H1 (cell line): ENCODE results near the gene PALM. TPM values are rescaled to one million over a fixed set of nuclear protein-coding genes. Genes with fewer than 3 reads are reported as not detected.
"Not testable (repeated sequence)": the region's sequence is repeated elsewhere in the genome, so short reads cannot be mapped to it uniquely, and the experiment has no call there.

ENCODE experiments used
- CTCF ChIA-PET: fragments of 300-600 bp; sonication (Branson Sonifier 250); formaldehyde crosslinking; loops from one replicate; lab custom pipeline; 2021; ENCODE audit not compliant: partially characterized antibody; lab: Charles Lee
- POLR2A ChIA-PET: fragments of 300-600 bp; sonication (Branson Sonifier 250); formaldehyde crosslinking; loops from one replicate; lab custom pipeline; 2021; ENCODE audit warnings: inconsistent platforms; ENCODE audit not compliant: partially characterized antibody; lab: Charles Lee
- DNase-seq, 2 experiments: peaks; one replicate each; pipeline versions ENCODE4 v3.0.0 to v3.0.0-alpha.2; 2010 to 2022; ENCODE audit warnings: low spot score in 2 of 2, low read depth in 1 of 2, mixed read lengths in 1 of 2
- FAIRE-seq: peaks from 2 replicates; lab custom pipeline; 2011; peaks lifted over from hg19 to GRCh38; lab: Jason Lieb, UNC
- H2AFZ ChIP-seq: 2 replicates; pipeline ENCODE4 v1.8.1; 2012; ENCODE audit warnings: low read length, inconsistent platforms
- H2AK5ac ChIP-seq: 2 replicates; pipeline ENCODE4 v1.6.1; 2013; ENCODE audit warnings: low read depth, low read length
- H2BK120ac ChIP-seq: replicated peaks from 2 replicates; pipeline ENCODE3; 2013; ENCODE audit warnings: low read depth, low read length, inconsistent platforms
- H2BK12ac ChIP-seq: 2 replicates; pipeline ENCODE4 v1.6.1; 2013; ENCODE audit warnings: low read depth, low read length
- H2BK15ac ChIP-seq: 2 replicates; pipeline ENCODE4 v1.6.1; 2013; ENCODE audit warnings: low read length
- H2BK20ac ChIP-seq: 2 replicates; pipeline ENCODE4 v1.6.1; 2013; ENCODE audit warnings: low read length
- H2BK5ac ChIP-seq: 2 replicates; pipeline ENCODE4 v1.6.1; 2013; ENCODE audit warnings: low read depth, low read length
- H3K14ac ChIP-seq: 2 replicates; pipeline ENCODE4 v1.6.1; 2013; ENCODE audit warnings: inconsistent platforms; ENCODE audit not compliant: insufficient read length
- H3K18ac ChIP-seq: 2 replicates; pipeline ENCODE4 v1.6.1; 2013; ENCODE audit warnings: low read length; ENCODE audit errors: extremely low read depth
- H3K23ac ChIP-seq: 2 replicates; pipeline ENCODE4 v1.6.1; 2013; ENCODE audit warnings: inconsistent platforms; ENCODE audit not compliant: insufficient read length
- H3K23me2 ChIP-seq: 2 replicates; pipeline ENCODE4 v1.6.1; 2013; ENCODE audit warnings: low read depth, low read length
- H3K27ac ChIP-seq: 2 replicates; pipeline ENCODE4 v1.6.1; 2011; ENCODE audit warnings: low read depth, low read length, inconsistent platforms
- H3K27me3 ChIP-seq, 4 experiments: replicated peaks in 1 of 4; 1 replicate in 1 of 4; 2 replicates in 3 of 4; pipeline versions ENCODE4 v1.6.1 to v1.8.1; 2011 to 2013; ENCODE audit warnings: low read length in 3 of 4, mild to moderate bottlenecking in 3 of 4, inconsistent platforms in 2 of 4, mixed read lengths in 2 of 4, moderate library complexity in 1 of 4; ENCODE audit not compliant: control insufficient read depth in 3 of 4, insufficient read depth in 3 of 4; ENCODE audit errors: extremely low read depth in 1 of 4
- H3K36me3 ChIP-seq, 4 experiments: 2 replicates each; pipeline versions ENCODE4 v1.6.1 to v1.8.1; 2011 to 2013; ENCODE audit warnings: mild to moderate bottlenecking in 4 of 4, low read length in 3 of 4, moderate library complexity in 2 of 4, control low read depth in 1 of 4, inconsistent platforms in 1 of 4; ENCODE audit not compliant: insufficient read depth in 4 of 4, control insufficient read depth in 2 of 4
- H3K4ac ChIP-seq: replicated peaks from 2 replicates; pipeline ENCODE3; 2013; ENCODE audit warnings: low read length, low read depth, mixed read lengths, inconsistent platforms; ENCODE audit not compliant: insufficient read length
- H3K4me1 ChIP-seq, 4 experiments: replicated peaks in 1 of 4; 1 replicate in 1 of 4; 2 replicates in 3 of 4; pipeline versions ENCODE4 v1.6.1 to v1.8.1; 2011 to 2013; ENCODE audit warnings: low read length in 3 of 4, inconsistent platforms in 2 of 4, mixed read lengths in 1 of 4; ENCODE audit not compliant: insufficient read depth in 4 of 4, control insufficient read depth in 3 of 4
- H3K4me2 ChIP-seq, 2 experiments: 2 replicates each; pipeline versions ENCODE4 v1.6.1 to v1.8.1; 2011 to 2013; ENCODE audit warnings: low read depth in 2 of 2, low read length in 2 of 2, control low read depth in 1 of 2, inconsistent platforms in 1 of 2, mild to moderate bottlenecking in 1 of 2; ENCODE audit not compliant: insufficient read depth in 1 of 2
- H3K4me3 ChIP-seq, 4 experiments: fragments of 200-600, 300-600 bp in 1 of 4; sonication (generic), shearing (Covaris generic), sonication (Bioruptor Twin) in 1 of 4; 2 replicates each; pipeline versions ENCODE4 v1.5.1 to v1.8.1; 2011 to 2016; ENCODE audit warnings: low read length in 4 of 4, low read depth in 3 of 4, control low read depth in 2 of 4, inconsistent platforms in 2 of 4, mild to moderate bottlenecking in 2 of 4, mixed read lengths in 1 of 4, moderate library complexity in 1 of 4; ENCODE audit not compliant: insufficient read depth in 2 of 4; ENCODE audit errors: extremely low read depth in 1 of 4
- H3K56ac ChIP-seq: replicated peaks from 2 replicates; pipeline ENCODE3; 2013; ENCODE audit warnings: low read depth, mild to moderate bottlenecking, mixed read lengths, low read length, inconsistent platforms; ENCODE audit not compliant: insufficient read length
- H3K79me1 ChIP-seq: 2 replicates; pipeline ENCODE4 v1.6.1; 2013; ENCODE audit warnings: low read depth, low read length, control low read depth
- H3K79me2 ChIP-seq, 2 experiments: 2 replicates each; pipeline versions ENCODE4 v1.6.1 to v1.8.1; 2012 to 2013; ENCODE audit warnings: low read length in 2 of 2, mild to moderate bottlenecking in 2 of 2, inconsistent platforms in 1 of 2; ENCODE audit not compliant: insufficient read depth in 2 of 2, control insufficient read depth in 1 of 2
- H3K9ac ChIP-seq, 4 experiments: replicated peaks in 1 of 4; 1 replicate in 1 of 4; 2 replicates in 3 of 4; pipeline versions ENCODE4 v1.6.1 to v1.8.1; 2011 to 2013; ENCODE audit warnings: low read depth in 3 of 4, low read length in 3 of 4, control low read depth in 2 of 4, mild to moderate bottlenecking in 2 of 4, moderate library complexity in 2 of 4, inconsistent platforms in 1 of 4; ENCODE audit errors: extremely low read depth in 1 of 4
- H3K9me3 ChIP-seq, 2 experiments: 2 replicates each; pipeline versions ENCODE4 v1.6.1 to v1.8.1; 2012 to 2013; ENCODE audit warnings: mild to moderate bottlenecking in 2 of 2, moderate library complexity in 2 of 2, control low read depth in 1 of 2, inconsistent platforms in 1 of 2, low read depth in 1 of 2, low read length in 1 of 2, mixed read lengths in 1 of 2; ENCODE audit not compliant: insufficient read depth in 2 of 2
- H4K20me1 ChIP-seq, 2 experiments: replicated peaks in 1 of 2; 2 replicates each; pipeline versions ENCODE3 to v1.8.1; 2011 to 2013; ENCODE audit warnings: inconsistent platforms in 2 of 2, low read length in 2 of 2, mild to moderate bottlenecking in 1 of 2; ENCODE audit not compliant: insufficient read depth in 2 of 2, control insufficient read depth in 1 of 2
- H4K5ac ChIP-seq: 2 replicates; pipeline ENCODE4 v1.6.1; 2013; ENCODE audit warnings: low read length, low read depth, mixed read lengths, inconsistent platforms; ENCODE audit not compliant: insufficient read length
- H4K8ac ChIP-seq: 2 replicates; pipeline ENCODE4 v1.8.0; 2013; ENCODE audit warnings: mild to moderate bottlenecking, moderate library complexity, low read length, inconsistent platforms; ENCODE audit not compliant: insufficient read depth; ENCODE audit errors: extremely low read depth
- H4K91ac ChIP-seq: replicated peaks from 2 replicates; pipeline ENCODE3; 2013; ENCODE audit warnings: low read length, mixed read lengths, inconsistent platforms; ENCODE audit not compliant: insufficient read length
- WGBS, 2 experiments: shearing (Covaris generic) in 1 of 2; methylation state at CpG; one replicate each; pipeline versions ENCODE4 v1.1.6 to v1.1.7; 2013 to 2015; ENCODE audit warnings: low lambda C conversion rate in 2 of 2, mixed read lengths in 2 of 2, inconsistent platforms in 1 of 2, low coverage in 1 of 2, missing lambda C conversion rate in 1 of 2; ENCODE audit not compliant: insufficient replicate concordance in 2 of 2, insufficient coverage in 1 of 2, insufficient read length in 1 of 2; ENCODE audit errors: extremely low coverage in 1 of 2, missing lambda C conversion rate in 1 of 2; 5-methylcytosine and 5-hydroxymethylcytosine counted together
- polyA plus RNA-seq, 7 experiments: library from polyadenylated mRNA; depleted of rRNA in 3 of 7; stranded (reverse) in 5 of 7; unstranded in 2 of 7; fragments of >200 nt in 5 of 7; fragments of 200-250 nt in 2 of 7; gene quantifications; 1 replicate in 5 of 7; 2 replicates in 1 of 7; 4 replicates in 1 of 7; pipeline versions ENCODE4 v1.2.1 to v1.2.3, GENCODE V29; 2011 to 2013; ENCODE audit warnings: missing spikeins in 2 of 7, mixed read lengths in 2 of 7
- total RNA-seq: library from RNA; stranded (reverse); fragmentation: NEBNext Ultra II Directional; extraction: Animal tissue kit (Norgen Biotek cat#: 25700); gene quantifications from 2 replicates; pipeline ENCODE4 v1.2.1, GENCODE V29; 2021

The PALM gene
- total and polyA plus RNA-seq, 2 of the 8 experiments (the other 6 are each of a cell fraction or from before 2014, with no cell fraction given), result 5.7 to 16.5 TPM

DNA sequence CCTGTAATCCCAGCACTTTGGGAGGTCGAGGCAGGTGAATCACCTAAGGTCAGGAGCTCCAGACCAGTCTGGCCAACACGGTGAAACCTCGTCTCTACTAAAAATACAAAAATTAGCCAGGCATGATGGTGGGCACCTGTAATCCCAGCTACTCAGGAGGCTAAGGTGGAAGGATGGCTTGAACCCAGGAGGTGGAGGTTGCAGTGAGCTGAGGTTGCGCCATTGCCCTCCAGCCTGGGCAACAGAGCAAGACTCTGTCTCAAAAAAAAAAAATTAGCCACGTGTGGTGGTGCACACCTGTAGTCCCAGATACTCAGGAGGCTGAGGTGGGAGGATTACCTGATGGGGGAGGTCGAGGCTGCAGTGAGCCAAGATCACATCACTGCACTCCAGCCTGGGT lies 5.9 kb upstream of the PALM start:
- not testable (repeated sequence) for H2BK20ac ChIP-seq, H2BK120ac ChIP-seq, H2AFZ ChIP-seq, H2BK15ac ChIP-seq, H4K5ac ChIP-seq, H3K4ac ChIP-seq, H3K27ac ChIP-seq, H4K8ac ChIP-seq, H3K56ac ChIP-seq, H3K9ac ChIP-seq, H3K79me1 ChIP-seq, H2AK5ac ChIP-seq, H3K23me2 ChIP-seq, H3K36me3 ChIP-seq, H4K20me1 ChIP-seq, DNase-seq, H4K91ac ChIP-seq, H3K9me3 ChIP-seq, FAIRE-seq, H3K79me2 ChIP-seq, H3K23ac ChIP-seq, H3K4me1 ChIP-seq, H3K27me3 ChIP-seq, H3K18ac ChIP-seq, H3K14ac ChIP-seq
- POLR2A ChIA-PET, result interaction anchor here (1.2 kb wide), 1 partner anchor 12 kb away, joined by 5 read pairs; no protein-coding TSS in a partner anchor
- peak overlapping the region in 1 of 4 experiments; percentile 45; a peak in 1 of 8 replicates for H3K4me3 ChIP-seq
- peak overlapping the region; percentile 23; the same call in 1 of the 2 replicates for H2BK12ac ChIP-seq
- 0 out of 2 replicates have a peak overlapping the region, but pooled peaks have one; percentile 75 for H2BK5ac ChIP-seq
- peak overlapping the region; percentile 1 to 59; a peak in 2 of 4 replicates for H3K4me2 ChIP-seq
- CTCF ChIA-PET, result interaction anchor here (1.1 to 3.7 kb wide), 7 partner anchors 23 to 192 kb away, joined by 3 to 15 read pairs (median 4); partner anchors contain the start of gene FSTL3
- 91% methylated on average over 4 of the region's 6 CpGs; no CpG with 5 or more reads in 1 of the 2 experiments for WGBS, 2 experiments
